ENCODE data around the gene ANKRD34A. TPM values are rescaled to one million over a fixed set of nuclear protein-coding genes. Genes with fewer than 3 reads are reported as not detected.

Gene ANKRD34A
- total and polyA plus RNA-seq, 2 of the 8 experiments (the other 6 are each of a cell fraction or from before 2014, with no cell fraction given): 0.15 to 0.20 TPM

GRCh38 chr1:146013559-146013922 is 49.2 kb upstream of the ANKRD34A start (continued):
- TF ChIP-seq, protein P1, sequence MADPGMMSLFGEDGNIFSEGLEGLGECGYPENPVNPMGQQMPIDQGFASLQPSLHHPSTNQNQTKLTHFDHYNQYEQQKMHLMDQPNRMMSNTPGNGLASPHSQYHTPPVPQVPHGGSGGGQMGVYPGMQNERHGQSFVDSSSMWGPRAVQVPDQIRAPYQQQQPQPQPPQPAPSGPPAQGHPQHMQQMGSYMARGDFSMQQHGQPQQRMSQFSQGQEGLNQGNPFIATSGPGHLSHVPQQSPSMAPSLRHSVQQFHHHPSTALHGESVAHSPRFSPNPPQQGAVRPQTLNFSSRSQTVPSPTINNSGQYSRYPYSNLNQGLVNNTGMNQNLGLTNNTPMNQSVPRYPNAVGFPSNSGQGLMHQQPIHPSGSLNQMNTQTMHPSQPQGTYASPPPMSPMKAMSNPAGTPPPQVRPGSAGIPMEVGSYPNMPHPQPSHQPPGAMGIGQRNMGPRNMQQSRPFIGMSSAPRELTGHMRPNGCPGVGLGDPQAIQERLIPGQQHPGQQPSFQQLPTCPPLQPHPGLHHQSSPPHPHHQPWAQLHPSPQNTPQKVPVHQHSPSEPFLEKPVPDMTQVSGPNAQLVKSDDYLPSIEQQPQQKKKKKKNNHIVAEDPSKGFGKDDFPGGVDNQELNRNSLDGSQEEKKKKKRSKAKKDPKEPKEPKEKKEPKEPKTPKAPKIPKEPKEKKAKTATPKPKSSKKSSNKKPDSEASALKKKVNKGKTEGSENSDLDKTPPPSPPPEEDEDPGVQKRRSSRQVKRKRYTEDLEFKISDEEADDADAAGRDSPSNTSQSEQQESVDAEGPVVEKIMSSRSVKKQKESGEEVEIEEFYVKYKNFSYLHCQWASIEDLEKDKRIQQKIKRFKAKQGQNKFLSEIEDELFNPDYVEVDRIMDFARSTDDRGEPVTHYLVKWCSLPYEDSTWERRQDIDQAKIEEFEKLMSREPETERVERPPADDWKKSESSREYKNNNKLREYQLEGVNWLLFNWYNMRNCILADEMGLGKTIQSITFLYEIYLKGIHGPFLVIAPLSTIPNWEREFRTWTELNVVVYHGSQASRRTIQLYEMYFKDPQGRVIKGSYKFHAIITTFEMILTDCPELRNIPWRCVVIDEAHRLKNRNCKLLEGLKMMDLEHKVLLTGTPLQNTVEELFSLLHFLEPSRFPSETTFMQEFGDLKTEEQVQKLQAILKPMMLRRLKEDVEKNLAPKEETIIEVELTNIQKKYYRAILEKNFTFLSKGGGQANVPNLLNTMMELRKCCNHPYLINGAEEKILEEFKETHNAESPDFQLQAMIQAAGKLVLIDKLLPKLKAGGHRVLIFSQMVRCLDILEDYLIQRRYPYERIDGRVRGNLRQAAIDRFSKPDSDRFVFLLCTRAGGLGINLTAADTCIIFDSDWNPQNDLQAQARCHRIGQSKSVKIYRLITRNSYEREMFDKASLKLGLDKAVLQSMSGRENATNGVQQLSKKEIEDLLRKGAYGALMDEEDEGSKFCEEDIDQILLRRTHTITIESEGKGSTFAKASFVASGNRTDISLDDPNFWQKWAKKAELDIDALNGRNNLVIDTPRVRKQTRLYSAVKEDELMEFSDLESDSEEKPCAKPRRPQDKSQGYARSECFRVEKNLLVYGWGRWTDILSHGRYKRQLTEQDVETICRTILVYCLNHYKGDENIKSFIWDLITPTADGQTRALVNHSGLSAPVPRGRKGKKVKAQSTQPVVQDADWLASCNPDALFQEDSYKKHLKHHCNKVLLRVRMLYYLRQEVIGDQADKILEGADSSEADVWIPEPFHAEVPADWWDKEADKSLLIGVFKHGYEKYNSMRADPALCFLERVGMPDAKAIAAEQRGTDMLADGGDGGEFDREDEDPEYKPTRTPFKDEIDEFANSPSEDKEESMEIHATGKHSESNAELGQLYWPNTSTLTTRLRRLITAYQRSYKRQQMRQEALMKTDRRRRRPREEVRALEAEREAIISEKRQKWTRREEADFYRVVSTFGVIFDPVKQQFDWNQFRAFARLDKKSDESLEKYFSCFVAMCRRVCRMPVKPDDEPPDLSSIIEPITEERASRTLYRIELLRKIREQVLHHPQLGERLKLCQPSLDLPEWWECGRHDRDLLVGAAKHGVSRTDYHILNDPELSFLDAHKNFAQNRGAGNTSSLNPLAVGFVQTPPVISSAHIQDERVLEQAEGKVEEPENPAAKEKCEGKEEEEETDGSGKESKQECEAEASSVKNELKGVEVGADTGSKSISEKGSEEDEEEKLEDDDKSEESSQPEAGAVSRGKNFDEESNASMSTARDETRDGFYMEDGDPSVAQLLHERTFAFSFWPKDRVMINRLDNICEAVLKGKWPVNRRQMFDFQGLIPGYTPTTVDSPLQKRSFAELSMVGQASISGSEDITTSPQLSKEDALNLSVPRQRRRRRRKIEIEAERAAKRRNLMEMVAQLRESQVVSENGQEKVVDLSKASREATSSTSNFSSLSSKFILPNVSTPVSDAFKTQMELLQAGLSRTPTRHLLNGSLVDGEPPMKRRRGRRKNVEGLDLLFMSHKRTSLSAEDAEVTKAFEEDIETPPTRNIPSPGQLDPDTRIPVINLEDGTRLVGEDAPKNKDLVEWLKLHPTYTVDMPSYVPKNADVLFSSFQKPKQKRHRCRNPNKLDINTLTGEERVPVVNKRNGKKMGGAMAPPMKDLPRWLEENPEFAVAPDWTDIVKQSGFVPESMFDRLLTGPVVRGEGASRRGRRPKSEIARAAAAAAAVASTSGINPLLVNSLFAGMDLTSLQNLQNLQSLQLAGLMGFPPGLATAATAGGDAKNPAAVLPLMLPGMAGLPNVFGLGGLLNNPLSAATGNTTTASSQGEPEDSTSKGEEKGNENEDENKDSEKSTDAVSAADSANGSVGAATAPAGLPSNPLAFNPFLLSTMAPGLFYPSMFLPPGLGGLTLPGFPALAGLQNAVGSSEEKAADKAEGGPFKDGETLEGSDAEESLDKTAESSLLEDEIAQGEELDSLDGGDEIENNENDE (IDR thresholded peaks at IDR 0.05; ENCODE audit: insufficient replicate concordance, low read length): no peak
- no peak for TF ChIP-seq SAP30 (IDR thresholded peaks at IDR 0.05; ENCODE audit: insufficient read depth, insufficient replicate concordance, low read length)
- no peak for TF ChIP-seq YY1 (IDR thresholded peaks at IDR 0.05; ENCODE audit: low read depth, low read length)
- no peak for TF ChIP-seq CBX5 (IDR thresholded peaks at IDR 0.05; ENCODE audit: low read depth, low read length)
- TF ChIP-seq RBBP5 (IDR thresholded peaks at IDR 0.05; ENCODE audit: borderline replicate concordance, low read depth, low read length): no peak
- no peak for TF ChIP-seq RNF2 (IDR thresholded peaks at IDR 0.05; ENCODE audit: borderline replicate concordance, low read depth, low read length, missing control alignments, poor library complexity, severe bottlenecking)
- TF ChIP-seq BCL11A (IDR thresholded peaks at IDR 0.05; ENCODE audit: low read depth in 2 of 2, low read length in 2 of 2): no peak
- TF ChIP-seq CEBPB (IDR thresholded peaks at IDR 0.05; ENCODE audit: low read depth, low read length): no peak
- no peak for TF ChIP-seq JUND (IDR thresholded peaks at IDR 0.05; ENCODE audit: low read length)
- TF ChIP-seq, protein P2, sequence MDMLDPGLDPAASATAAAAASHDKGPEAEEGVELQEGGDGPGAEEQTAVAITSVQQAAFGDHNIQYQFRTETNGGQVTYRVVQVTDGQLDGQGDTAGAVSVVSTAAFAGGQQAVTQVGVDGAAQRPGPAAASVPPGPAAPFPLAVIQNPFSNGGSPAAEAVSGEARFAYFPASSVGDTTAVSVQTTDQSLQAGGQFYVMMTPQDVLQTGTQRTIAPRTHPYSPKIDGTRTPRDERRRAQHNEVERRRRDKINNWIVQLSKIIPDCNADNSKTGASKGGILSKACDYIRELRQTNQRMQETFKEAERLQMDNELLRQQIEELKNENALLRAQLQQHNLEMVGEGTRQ (IDR thresholded peaks at IDR 0.05; ENCODE audit: low read length): no peak
- TF ChIP-seq KDM5A (IDR thresholded peaks at IDR 0.05; ENCODE audit: low read length): no peak

Measured in H1 (cell line).